Stimulated activated CD8-positive, alpha-beta memory T cell treated with anti-CD3 and anti-CD28 coated beads, Interleukin-4, amount 100 ng/mL, for 48 hours (primary cell): ENCODE data around the gene SLC25A31.

Source experiments
- DNase-seq: peaks from one replicate; pipeline ENCODE4 v3.0.0-alpha.2; 2020

The SLC25A31 gene

GRCh38 chr4:127778102-127778501 is 47.9 kb downstream of the SLC25A31 start:
- DNase-seq, result no peak

DNA sequence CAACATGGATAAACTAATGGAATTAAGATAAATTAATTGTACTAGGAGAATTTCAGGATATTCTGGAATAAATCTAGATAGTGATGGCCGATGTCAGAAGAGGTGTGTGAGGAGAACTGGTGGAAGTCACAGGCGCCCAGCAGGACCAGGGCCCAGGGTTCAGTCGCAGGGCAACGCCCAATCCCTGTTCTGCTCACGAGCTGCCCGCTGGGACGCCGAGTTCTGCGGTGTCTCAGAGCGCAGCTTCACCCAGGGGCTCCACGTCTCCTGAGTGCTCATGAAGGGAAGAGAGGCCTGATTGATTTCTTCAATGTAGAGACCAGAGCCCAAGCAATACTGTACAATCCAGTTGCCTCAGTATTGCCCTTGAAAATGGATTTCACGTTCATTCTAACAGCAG is 50.4 kb downstream of the SLC25A31 start:
- DNase-seq, result no peak

- no peak for DNase-seq
Measured at GRCh38 chr4:127781300-127782024, 51.3 kb downstream of the SLC25A31 start.

DNA sequence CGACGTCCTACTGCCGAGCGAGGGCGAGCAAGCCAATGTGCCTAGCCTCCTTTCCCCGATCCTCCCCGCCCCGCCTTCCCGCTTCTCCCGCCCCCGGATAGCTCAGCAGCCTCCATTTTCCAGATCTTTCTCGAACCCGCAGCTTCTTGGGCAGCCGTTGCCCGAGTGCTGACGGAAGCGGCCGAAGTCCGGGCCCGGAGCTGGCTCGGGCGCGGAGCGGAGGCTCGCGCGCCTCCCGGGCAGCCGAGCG is 51.8 kb downstream of the SLC25A31 start:
- DNase-seq, result peak; percentile 75

GRCh38 chr4:127782275-127783025 is 52.2 kb downstream of the SLC25A31 start, which contains the start of gene HSPA4L:
HSPA4L (plus strand) TSS chr4:127782322; CDS start chr4:127782551, 229 bp downstream.
- DNase-seq, result peak; percentile 58

DNA sequence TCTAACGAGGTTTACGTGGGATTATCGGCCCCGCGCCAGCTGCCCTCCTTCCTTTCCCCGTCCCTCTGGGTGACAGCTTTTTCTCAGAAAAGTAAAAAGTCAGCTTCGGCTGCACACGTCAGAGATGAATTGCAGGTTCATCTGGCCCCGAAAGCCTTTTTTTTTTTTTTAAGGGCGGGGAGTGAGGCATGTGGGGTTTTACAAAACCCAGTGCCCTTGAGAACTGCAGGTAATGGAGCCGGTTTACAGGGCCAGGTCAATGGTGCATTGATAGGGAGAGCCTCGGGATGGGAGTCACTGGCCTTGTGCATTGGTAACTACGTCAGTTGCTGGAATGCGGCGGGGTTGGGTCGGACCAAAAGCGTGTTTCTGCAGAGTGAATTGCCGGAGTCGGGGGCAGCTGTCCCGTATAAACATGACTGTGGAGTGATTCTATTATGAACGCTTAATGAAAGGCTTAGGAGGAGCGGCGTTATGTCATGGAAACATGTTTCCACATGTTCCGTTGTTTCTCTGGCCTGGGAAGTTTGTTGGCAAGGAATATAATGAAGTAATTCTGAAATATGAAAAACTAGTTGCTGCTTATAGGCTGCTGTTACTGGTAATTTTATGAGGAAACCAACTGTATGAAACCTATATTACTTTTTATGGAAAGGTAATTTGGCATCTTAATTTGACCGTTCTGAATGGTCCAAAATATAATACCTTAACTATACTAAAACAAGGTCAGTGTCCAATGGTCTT is 53.0 kb downstream of the SLC25A31 start:
- peak; percentile 67 for DNase-seq

DNA sequence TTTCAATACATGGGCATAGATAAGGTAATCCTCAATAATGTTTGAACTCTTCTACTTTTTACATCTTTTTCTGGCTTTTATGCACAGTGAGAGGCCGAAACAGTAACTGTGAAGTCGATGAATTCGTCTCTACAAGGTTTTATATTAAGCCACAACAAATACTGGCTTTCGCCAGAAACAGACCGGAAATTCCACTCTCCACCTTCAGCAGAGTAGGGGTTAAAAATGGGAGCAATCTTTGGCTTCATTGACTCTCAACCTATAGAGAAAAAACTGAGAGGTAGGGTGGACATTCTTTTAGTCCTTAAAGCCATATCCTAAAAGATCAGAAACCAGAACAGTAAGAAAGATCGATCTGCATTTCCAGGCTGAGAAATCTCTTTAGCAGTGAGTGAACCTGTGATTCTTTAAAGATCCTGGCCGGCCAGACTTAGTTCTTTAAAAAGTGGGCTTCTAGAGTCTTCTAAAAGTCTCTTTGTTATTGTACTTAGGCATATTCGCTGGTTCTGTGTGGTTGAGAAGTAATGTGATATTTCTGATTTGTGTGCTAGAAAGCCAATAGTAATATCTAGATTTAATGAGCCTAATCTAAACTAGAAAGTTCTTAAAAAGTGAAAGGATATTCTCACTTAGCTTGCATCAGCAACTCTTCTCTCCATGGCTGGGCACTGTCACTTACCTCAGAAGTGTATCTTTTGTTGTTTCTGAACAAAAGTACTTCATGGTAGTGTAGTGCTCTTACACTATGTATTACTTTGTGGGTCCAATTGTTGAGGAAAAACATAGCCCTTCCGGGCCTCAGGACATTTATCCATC is 54.0 kb downstream of the SLC25A31 start:
- no peak for DNase-seq

- no peak for DNase-seq
Measured at GRCh38 chr4:127788517-127788916, 58.3 kb downstream of the SLC25A31 start.

GRCh38 chr4:127791391-127791790 is 61.2 kb downstream of the SLC25A31 start:
- no peak for DNase-seq

- DNase-seq, result no peak
Measured at GRCh38 chr4:127793528-127793927, 63.3 kb downstream of the SLC25A31 start.

DNA sequence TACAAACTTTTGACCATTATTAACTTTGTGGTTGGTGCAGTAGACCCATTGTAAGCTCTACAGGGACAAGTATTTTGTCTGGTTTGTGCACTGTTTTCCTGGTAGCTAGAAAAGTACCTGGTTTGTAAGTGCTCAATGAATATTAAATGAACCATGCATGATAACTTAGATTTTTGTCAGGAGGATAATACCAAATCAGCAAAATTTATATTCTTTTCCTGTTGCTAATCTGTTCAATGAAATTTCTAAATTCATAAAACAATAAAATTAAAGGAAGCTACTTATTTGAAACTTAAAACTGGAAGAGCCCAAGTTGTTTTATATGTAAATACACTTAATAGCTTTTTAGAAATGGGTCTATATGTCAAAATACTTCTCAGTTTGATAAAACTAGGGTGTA is 69.5 kb downstream of the SLC25A31 start:
- no peak for DNase-seq

- no peak for DNase-seq
Measured at GRCh38 chr4:127809173-127809800, 79.1 kb downstream of the SLC25A31 start.

DNA sequence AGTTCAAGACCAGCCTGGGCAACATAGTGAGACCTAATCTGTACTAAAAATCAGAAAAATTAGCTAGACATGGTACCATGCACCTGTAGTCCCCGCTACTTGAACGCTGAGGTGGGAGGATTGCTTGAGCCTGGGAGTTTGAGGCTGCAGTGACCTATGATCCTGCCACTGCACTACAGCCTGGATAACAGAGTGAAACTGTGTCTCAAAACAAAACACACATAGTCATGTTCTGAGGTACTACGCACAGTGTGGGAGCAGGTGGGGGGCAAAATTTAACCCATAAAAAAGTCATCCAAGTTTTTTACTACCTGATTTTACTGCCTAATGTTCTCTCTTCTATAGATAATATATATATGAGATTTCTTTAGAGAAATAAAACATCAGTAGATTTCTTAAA is 80.4 kb downstream of the SLC25A31 start:
- DNase-seq, result no peak

DNA sequence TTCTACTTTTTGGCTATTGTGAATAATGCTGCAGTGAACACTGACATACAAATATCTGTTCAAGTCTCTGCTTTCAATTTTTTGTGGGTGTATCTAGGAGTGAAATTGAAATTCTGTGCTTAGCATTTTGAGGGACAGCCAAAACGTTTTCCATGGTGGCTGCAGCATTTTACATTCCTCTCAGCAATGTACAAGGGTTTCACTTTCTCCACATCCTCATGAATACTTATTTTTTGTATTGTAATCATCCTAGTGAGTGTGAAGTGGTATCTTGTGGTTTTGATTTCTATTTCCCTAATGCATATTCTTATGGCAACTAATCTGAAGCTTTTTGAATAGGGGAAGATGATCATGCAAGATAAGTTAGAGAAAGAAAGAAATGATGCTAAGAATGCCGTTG is 92.2 kb downstream of the SLC25A31 start:
- no peak for DNase-seq
